ENCODE data around the gene DNAJC27. TPM values are rescaled to one million over a fixed set of nuclear protein-coding genes. Genes with fewer than 3 reads are reported as not detected.

The DNAJC27 gene
- total and polyA plus RNA-seq, 2 donors, result 4.9 to 5.2 TPM

DNA sequence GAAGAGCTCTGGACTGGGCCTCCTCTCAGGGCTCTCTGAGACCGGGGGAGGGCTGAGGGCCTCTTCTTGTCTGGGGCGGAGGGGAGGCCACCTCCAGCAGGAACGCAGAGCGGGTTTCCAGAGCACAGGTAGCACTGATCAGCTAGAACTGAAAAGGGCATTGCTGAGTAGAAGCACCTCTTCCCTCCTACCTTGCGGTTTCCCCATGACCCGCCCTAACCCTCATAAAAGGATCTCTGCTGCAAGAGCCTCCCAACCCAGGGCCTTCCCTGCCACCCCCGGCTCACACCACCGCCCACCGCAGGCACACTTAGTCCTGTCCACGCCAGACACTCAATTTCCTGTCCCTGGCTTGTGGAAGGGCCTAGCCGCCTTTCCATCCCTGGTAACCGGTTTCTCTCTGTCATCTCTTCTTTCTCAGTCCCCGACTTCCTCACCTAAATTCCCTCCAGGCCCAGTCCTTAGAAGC, 52.7 kb downstream of the DNAJC27 start:
- Histone ChIP-seq H3K27ac (ENCODE audit: low read depth in 1 of 2, low read length in 1 of 2) (no peak overlapping the region), H3K4me1 (ENCODE audit: control insufficient read depth in 2 of 2, insufficient read depth in 2 of 2, low read length in 2 of 2) (peaks cover 12 to 36% of the 10 kb centered on the region in 2 donors), H3K9me3 (ENCODE audit: control insufficient read depth in 2 of 2, insufficient read depth in 1 of 2, low read length in 1 of 2) (no peaks in the 10 kb centered on the region), H3K27me3 (ENCODE audit: control insufficient read depth in 2 of 2, insufficient read depth in 1 of 2, low read length in 1 of 2) (peaks cover 0 to 18% of the 10 kb centered on the region in 2 donors), H3K4me3 (ENCODE audit: low read length in 2 of 2) (peak overlapping the region; percentile 38 to 66), H3K36me3 (ENCODE audit: control insufficient read depth in 2 of 2, insufficient read depth in 2 of 2, low read length in 1 of 2) (peaks cover 0 to 3% of the 10 kb centered on the region in 2 donors)
- WGBS, result 32% methylated on average over 13 of the region's 13 CpGs
- peak in 3 of 9 donors; percentile 13 to 58 (median 38) for DNase-seq (ENCODE audit: low read depth in 6 of 9, low spot score in 9 of 9)

- H3K9me3 ChIP-seq (ENCODE audit: control insufficient read depth in 2 of 2, insufficient read depth in 1 of 2, low read length in 1 of 2), result no peaks in the 10 kb centered on the region
- peaks cover 0 to 3% of the 10 kb centered on the region in 2 donors for H3K36me3 ChIP-seq (ENCODE audit: control insufficient read depth in 2 of 2, insufficient read depth in 2 of 2, low read length in 1 of 2)
- DNase-seq (ENCODE audit: low read depth in 6 of 9, low spot score in 9 of 9), result no peak
- H3K27me3 ChIP-seq (ENCODE audit: control insufficient read depth in 2 of 2, insufficient read depth in 1 of 2, low read length in 1 of 2), result peaks cover 0 to 18% of the 10 kb centered on the region in 2 donors
- peak overlapping the region in 1 of 2 donors; percentile 38 for H3K4me3 ChIP-seq (ENCODE audit: low read length in 2 of 2)
- no peak overlapping the region for H3K27ac ChIP-seq (ENCODE audit: low read depth in 1 of 2, low read length in 1 of 2)
- 96% methylated on average over 42 of the region's 42 CpGs for whole genome bisulfite sequencing
- H3K4me1 ChIP-seq (ENCODE audit: control insufficient read depth in 2 of 2, insufficient read depth in 2 of 2, low read length in 2 of 2), result peaks cover 12 to 36% of the 10 kb centered on the region in 2 donors
These were observed 53.3 kb downstream of the DNAJC27 start for GRCh38 chr2:24918326-24919036.

DNA sequence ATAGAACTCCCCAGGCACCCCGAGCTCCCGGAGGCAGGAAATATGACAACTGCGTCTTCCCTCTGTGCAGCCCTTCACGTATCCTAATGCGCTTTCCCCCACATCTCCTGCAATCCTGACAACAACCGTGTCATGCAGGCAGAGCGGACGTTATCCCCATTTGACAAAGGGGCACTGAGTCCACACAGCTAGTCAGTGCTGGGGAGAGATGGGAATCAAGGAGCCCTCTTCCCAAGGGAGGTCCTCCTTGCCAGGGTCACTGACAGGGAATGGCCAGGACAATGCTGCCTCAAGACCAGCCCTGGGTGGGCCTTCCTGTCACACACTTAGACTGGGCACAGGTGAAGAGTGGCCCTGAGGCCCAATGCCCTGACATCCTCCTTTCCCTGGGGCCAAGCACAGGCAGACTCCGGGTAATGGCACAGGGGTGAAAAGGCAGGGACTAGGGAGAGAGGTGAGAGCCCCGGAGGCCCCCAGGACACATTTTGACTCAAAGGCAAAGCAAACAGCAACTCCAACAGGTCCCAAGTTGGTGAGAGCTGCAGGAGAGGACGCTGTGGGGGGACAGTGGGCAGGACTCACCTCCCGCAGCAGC, 53.9 kb downstream of the DNAJC27 start:
- Histone ChIP-seq H3K36me3 (ENCODE audit: control insufficient read depth in 2 of 2, insufficient read depth in 2 of 2, low read length in 1 of 2) (peaks cover 3% of the 10 kb centered on the region in 2 donors), H3K4me1 (ENCODE audit: control insufficient read depth in 2 of 2, insufficient read depth in 2 of 2, low read length in 2 of 2) (peaks cover 12 to 36% of the 10 kb centered on the region in 2 donors), H3K27ac (ENCODE audit: low read depth in 1 of 2, low read length in 1 of 2) (no peak overlapping the region), H3K27me3 (ENCODE audit: control insufficient read depth in 2 of 2, insufficient read depth in 1 of 2, low read length in 1 of 2) (peaks cover 0 to 18% of the 10 kb centered on the region in 2 donors), H3K9me3 (ENCODE audit: control insufficient read depth in 2 of 2, insufficient read depth in 1 of 2, low read length in 1 of 2) (no peaks in the 10 kb centered on the region), H3K4me3 (ENCODE audit: low read length in 2 of 2) (no peak overlapping the region)
- WGBS, result 98% methylated on average over 12 of the region's 12 CpGs
- no peak for DNase-seq (ENCODE audit: low read depth in 6 of 9, low spot score in 9 of 9)

GRCh38 chr2:24917086-24917485, 54.7 kb downstream of the DNAJC27 start:
- WGBS, result 69% methylated on average over 7 of the region's 7 CpGs
- no peaks in the 10 kb centered on the region for H3K9me3 ChIP-seq (ENCODE audit: control insufficient read depth in 2 of 2, insufficient read depth in 1 of 2, low read length in 1 of 2)
- peaks cover 3 to 8% of the 10 kb centered on the region in 2 donors for H3K36me3 ChIP-seq (ENCODE audit: control insufficient read depth in 2 of 2, insufficient read depth in 2 of 2, low read length in 1 of 2)
- no peak for DNase-seq (ENCODE audit: low read depth in 6 of 9, low spot score in 9 of 9)
- H3K4me3 ChIP-seq (ENCODE audit: low read length in 2 of 2), result no peak overlapping the region
- peaks cover 0 to 18% of the 10 kb centered on the region in 2 donors for H3K27me3 ChIP-seq (ENCODE audit: control insufficient read depth in 2 of 2, insufficient read depth in 1 of 2, low read length in 1 of 2)
- peaks cover 12 to 36% of the 10 kb centered on the region in 2 donors for H3K4me1 ChIP-seq (ENCODE audit: control insufficient read depth in 2 of 2, insufficient read depth in 2 of 2, low read length in 2 of 2)
- H3K27ac ChIP-seq (ENCODE audit: low read depth in 1 of 2, low read length in 1 of 2), result no peak overlapping the region

- peaks cover 6 to 12% of the 10 kb centered on the region in 2 donors for H3K36me3 ChIP-seq (ENCODE audit: control insufficient read depth in 2 of 2, insufficient read depth in 2 of 2, low read length in 1 of 2)
- no peak overlapping the region for H3K4me3 ChIP-seq (ENCODE audit: low read length in 2 of 2)
- no peak for DNase-seq (ENCODE audit: low read depth in 6 of 9, low spot score in 9 of 9)
- H3K4me1 ChIP-seq (ENCODE audit: control insufficient read depth in 2 of 2, insufficient read depth in 2 of 2, low read length in 2 of 2), result peaks cover 12 to 36% of the 10 kb centered on the region in 2 donors
- WGBS, result 95% methylated on average over 4 of the region's 4 CpGs
- H3K9me3 ChIP-seq (ENCODE audit: control insufficient read depth in 2 of 2, insufficient read depth in 1 of 2, low read length in 1 of 2), result no peaks in the 10 kb centered on the region
- H3K27me3 ChIP-seq (ENCODE audit: control insufficient read depth in 2 of 2, insufficient read depth in 1 of 2, low read length in 1 of 2), result peaks cover 0 to 14% of the 10 kb centered on the region in 2 donors
- H3K27ac ChIP-seq (ENCODE audit: low read depth in 1 of 2, low read length in 1 of 2), result no peak overlapping the region
These were observed 56.0 kb downstream of the DNAJC27 start for GRCh38 chr2:24915796-24916195.

GRCh38 chr2:24915175-24915574, 56.6 kb downstream of the DNAJC27 start:
- Histone ChIP-seq H3K4me3 (ENCODE audit: low read length in 2 of 2) (no peak overlapping the region), H3K27ac (ENCODE audit: low read depth in 1 of 2, low read length in 1 of 2) (no peak overlapping the region), H3K36me3 (ENCODE audit: control insufficient read depth in 2 of 2, insufficient read depth in 2 of 2, low read length in 1 of 2) (peaks cover 6 to 12% of the 10 kb centered on the region in 2 donors), H3K4me1 (ENCODE audit: control insufficient read depth in 2 of 2, insufficient read depth in 2 of 2, low read length in 2 of 2) (peaks cover 12 to 33% of the 10 kb centered on the region in 2 donors), H3K27me3 (ENCODE audit: control insufficient read depth in 2 of 2, insufficient read depth in 1 of 2, low read length in 1 of 2) (peaks cover 0 to 10% of the 10 kb centered on the region in 2 donors), H3K9me3 (ENCODE audit: control insufficient read depth in 2 of 2, insufficient read depth in 1 of 2, low read length in 1 of 2) (no peaks in the 10 kb centered on the region)
- 74% methylated on average over 8 of the region's 8 CpGs for WGBS
- DNase-seq (ENCODE audit: low read depth in 6 of 9, low spot score in 9 of 9), result no peak

- Histone ChIP-seq H3K9me3 (ENCODE audit: control insufficient read depth in 2 of 2, insufficient read depth in 1 of 2, low read length in 1 of 2) (no peaks in the 10 kb centered on the region), H3K4me3 (ENCODE audit: low read length in 2 of 2) (no peak overlapping the region), H3K36me3 (ENCODE audit: control insufficient read depth in 2 of 2, insufficient read depth in 2 of 2, low read length in 1 of 2) (peaks cover 6 to 12% of the 10 kb centered on the region in 2 donors), H3K27ac (ENCODE audit: low read depth in 1 of 2, low read length in 1 of 2) (no peak overlapping the region), H3K27me3 (ENCODE audit: control insufficient read depth in 2 of 2, insufficient read depth in 1 of 2, low read length in 1 of 2) (peaks cover 0 to 10% of the 10 kb centered on the region in 2 donors), H3K4me1 (ENCODE audit: control insufficient read depth in 2 of 2, insufficient read depth in 2 of 2, low read length in 2 of 2) (peaks cover 12 to 33% of the 10 kb centered on the region in 2 donors)
- no peak for DNase-seq (ENCODE audit: low read depth in 6 of 9, low spot score in 9 of 9)
- 89% methylated on average over 5 of the region's 5 CpGs for WGBS
These were observed 57.0 kb downstream of the DNAJC27 start for GRCh38 chr2:24914713-24915112.

DNA sequence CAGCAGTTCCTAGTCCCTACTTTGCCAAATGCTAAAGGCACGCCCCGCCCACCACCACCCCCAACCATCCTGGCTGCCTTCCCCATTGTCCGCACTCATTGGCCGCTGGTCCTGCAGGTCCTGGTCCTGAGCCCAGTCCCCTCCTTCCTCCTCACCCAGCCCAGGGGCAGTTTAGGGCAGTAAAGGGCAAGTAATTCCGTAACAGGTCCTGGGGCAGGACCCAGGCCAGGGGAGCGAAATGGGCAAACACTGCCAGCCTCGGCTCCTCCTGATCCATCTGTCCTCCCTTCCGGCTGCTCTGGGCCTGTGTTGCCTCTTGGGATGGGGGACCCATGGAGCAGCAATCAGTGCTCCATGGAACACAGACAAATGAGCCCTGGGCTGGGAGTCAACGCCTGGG, 57.8 kb downstream of the DNAJC27 start:
- Histone ChIP-seq H3K4me3 (ENCODE audit: low read length in 2 of 2) (no peak overlapping the region), H3K4me1 (ENCODE audit: control insufficient read depth in 2 of 2, insufficient read depth in 2 of 2, low read length in 2 of 2) (peaks cover 5 to 27% of the 10 kb centered on the region in 2 donors), H3K27ac (ENCODE audit: low read depth in 1 of 2, low read length in 1 of 2) (no peak overlapping the region), H3K9me3 (ENCODE audit: control insufficient read depth in 2 of 2, insufficient read depth in 1 of 2, low read length in 1 of 2) (no peaks in the 10 kb centered on the region), H3K27me3 (ENCODE audit: control insufficient read depth in 2 of 2, insufficient read depth in 1 of 2, low read length in 1 of 2) (peaks cover 0 to 7% of the 10 kb centered on the region in 2 donors), H3K36me3 (ENCODE audit: control insufficient read depth in 2 of 2, insufficient read depth in 2 of 2, low read length in 1 of 2) (peaks cover 6 to 12% of the 10 kb centered on the region in 2 donors)
- no peak for DNase-seq (ENCODE audit: low read depth in 6 of 9, low spot score in 9 of 9)
- 99% methylated on average over 9 of the region's 9 CpGs for WGBS

DNA sequence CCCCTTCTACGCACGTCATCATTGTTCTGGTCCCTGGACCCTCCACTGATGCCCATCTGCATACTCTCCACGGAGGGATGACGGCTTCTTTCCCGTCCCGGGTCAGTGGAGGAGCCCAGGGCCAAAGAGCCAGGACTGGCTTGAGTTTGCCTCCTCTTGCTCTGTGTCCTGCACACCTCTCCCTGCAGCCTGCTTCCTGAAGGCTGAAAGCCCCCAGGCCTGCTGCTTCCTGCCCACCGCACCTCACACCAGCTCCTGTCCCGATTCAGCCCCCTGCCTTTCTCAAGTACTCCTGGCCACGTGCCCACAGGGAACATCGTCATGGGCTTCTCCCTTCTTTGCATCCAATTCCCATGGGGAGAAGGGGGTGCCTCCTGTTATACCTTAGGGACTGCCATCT, 58.8 kb downstream of the DNAJC27 start:
- Histone ChIP-seq H3K9me3 (ENCODE audit: control insufficient read depth in 2 of 2, insufficient read depth in 1 of 2, low read length in 1 of 2) (no peaks in the 10 kb centered on the region), H3K4me3 (ENCODE audit: low read length in 2 of 2) (no peak overlapping the region), H3K27me3 (ENCODE audit: control insufficient read depth in 2 of 2, insufficient read depth in 1 of 2, low read length in 1 of 2) (no peaks in the 10 kb centered on the region), H3K36me3 (ENCODE audit: control insufficient read depth in 2 of 2, insufficient read depth in 2 of 2, low read length in 1 of 2) (peaks cover 6 to 12% of the 10 kb centered on the region in 2 donors), H3K27ac (ENCODE audit: low read depth in 1 of 2, low read length in 1 of 2) (no peak overlapping the region), H3K4me1 (ENCODE audit: control insufficient read depth in 2 of 2, insufficient read depth in 2 of 2, low read length in 2 of 2) (peaks cover 5 to 19% of the 10 kb centered on the region in 2 donors)
- 95% methylated on average over 10 of the region's 10 CpGs for WGBS
- no peak for DNase-seq (ENCODE audit: low read depth in 6 of 9, low spot score in 9 of 9)
